Common myeloid progenitor, CD34-positive (primary cell): ENCODE data around the gene RABGEF1.
A peak's percentile ranks its signal among the peaks of the same experiment; 100 is the strongest.
"Not testable (repeated sequence)": the region's sequence is repeated elsewhere in the genome, so short reads cannot be mapped to it uniquely, and the experiment has no call there.

Source experiments
- CTCF ChIA-PET: fragments of 350-600 bp; sonication (Branson Sonifier 250); formaldehyde crosslinking; loops from one replicate; lab custom pipeline; 2021; ENCODE audit warnings: antibody characterized with exemption; lab: Charles Lee
- POLR2A ChIA-PET: fragments of 350-600 bp; sonication (Branson Sonifier 250); formaldehyde crosslinking; loops from one replicate; lab custom pipeline; 2021; ENCODE audit warnings: antibody characterized with exemption; lab: Charles Lee
- DNase-seq, 3 donors: peaks; one replicate each; pipeline versions ENCODE4 v3.0.0 to v3.0.0-alpha.2; 2013
- H3K27ac ChIP-seq, 2 experiments: 1 replicate in 1 of 2; 2 replicates in 1 of 2; pipeline ENCODE4 v1.7.0; 2013; ENCODE audit warnings: inconsistent platforms in 2 of 2, low read length in 2 of 2, mild to moderate bottlenecking in 2 of 2, low read depth in 1 of 2, moderate library complexity in 1 of 2; ENCODE audit not compliant: severe bottlenecking in 2 of 2, insufficient read depth in 1 of 2, poor library complexity in 1 of 2
- H3K27me3 ChIP-seq, 5 experiments: replicated peaks in 2 of 5; 1 replicate in 3 of 5; 2 replicates in 2 of 5; pipeline versions ENCODE4 v1.6.1 to v1.7.0; 2013; ENCODE audit warnings: low read length in 4 of 5, mild to moderate bottlenecking in 2 of 5, moderate library complexity in 2 of 5, inconsistent platforms in 1 of 5; ENCODE audit not compliant: insufficient read depth in 5 of 5, control insufficient read depth in 4 of 5
- H3K36me3 ChIP-seq, 4 experiments: 1 replicate in 2 of 4; 2 replicates in 2 of 4; pipeline versions ENCODE4 v1.6.1 to v1.7.0; 2013; ENCODE audit warnings: low read length in 3 of 4, control low read depth in 1 of 4, mild to moderate bottlenecking in 1 of 4; ENCODE audit not compliant: control insufficient read depth in 4 of 4, insufficient read depth in 4 of 4
- H3K4me1 ChIP-seq, 4 experiments: 1 replicate in 3 of 4; 2 replicates in 1 of 4; pipeline versions ENCODE4 v1.6.1 to v1.7.1; 2013; ENCODE audit warnings: low read length in 3 of 4, mild to moderate bottlenecking in 3 of 4, control low read depth in 1 of 4, inconsistent platforms in 1 of 4, moderate library complexity in 1 of 4; ENCODE audit not compliant: control insufficient read depth in 4 of 4, insufficient read depth in 4 of 4; ENCODE audit errors: control extremely low read depth in 1 of 4
- H3K4me3 ChIP-seq, 7 experiments: 1 replicate in 4 of 7; 2 replicates in 3 of 7; pipeline versions ENCODE4 v1.5.1 to v1.7.0; 2013; ENCODE audit warnings: mild to moderate bottlenecking in 7 of 7, low read length in 6 of 7, moderate library complexity in 6 of 7, inconsistent platforms in 2 of 7, low read depth in 2 of 7, control low read depth in 1 of 7; ENCODE audit not compliant: insufficient read depth in 4 of 7, control insufficient read depth in 1 of 7; ENCODE audit errors: extremely low read depth in 1 of 7
- H3K9me3 ChIP-seq, 5 experiments: 1 replicate in 4 of 5; 2 replicates in 1 of 5; pipeline versions ENCODE4 v1.6.1 to v1.7.1; 2013; ENCODE audit warnings: low read length in 4 of 5, mild to moderate bottlenecking in 2 of 5, inconsistent platforms in 1 of 5, low read depth in 1 of 5, moderate library complexity in 1 of 5; ENCODE audit not compliant: control insufficient read depth in 4 of 5, insufficient read depth in 2 of 5; ENCODE audit errors: control extremely low read depth in 1 of 5
- WGBS: methylation state at CpG from one replicate; pipeline ENCODE4 v1.1.5; 2013; ENCODE audit not compliant: insufficient coverage; 5-methylcytosine and 5-hydroxymethylcytosine counted together

Gene RABGEF1

DNA sequence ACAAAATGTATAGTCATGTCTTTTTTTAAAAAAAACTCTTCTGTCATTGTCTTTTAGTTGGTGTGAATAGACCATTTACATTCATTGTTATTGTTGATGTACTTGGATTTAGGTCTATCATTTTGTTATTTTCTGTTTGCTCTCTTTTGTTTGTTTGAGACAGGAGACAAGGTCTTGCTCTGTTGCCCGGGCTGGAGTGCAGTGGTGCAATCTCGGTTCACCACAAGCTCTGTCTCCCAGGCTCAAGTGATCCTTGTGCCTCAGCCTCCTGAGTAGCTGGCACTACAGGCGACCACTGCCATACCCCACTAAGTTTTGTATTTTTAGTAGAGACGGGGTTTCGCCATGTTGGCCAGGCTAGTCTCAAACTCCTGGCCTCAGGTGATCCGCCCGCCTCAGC is 23.9 kb upstream of the RABGEF1 start:
- WGBS, result 93% methylated on average over 5 of the region's 7 CpGs
- POLR2A ChIA-PET, result not testable (repeated sequence)

DNA sequence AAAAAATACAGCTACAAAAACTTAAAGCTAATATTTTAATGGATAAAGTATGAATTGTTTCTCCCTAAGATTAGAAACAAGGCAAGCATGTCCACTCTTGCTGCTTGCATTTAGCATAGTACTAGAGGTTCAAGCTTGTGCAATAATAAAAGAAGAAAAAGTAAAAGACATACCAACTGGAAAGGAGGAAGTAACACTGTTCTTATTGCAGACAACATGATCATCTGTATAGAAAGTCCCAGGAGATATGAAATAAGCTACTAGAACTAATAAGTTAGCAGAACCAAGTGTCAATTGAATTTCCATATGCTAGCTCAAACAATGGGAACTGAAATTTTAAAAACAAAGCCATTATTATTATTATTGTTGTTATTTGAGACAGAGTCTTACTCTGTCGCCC is 20.0 kb upstream of the RABGEF1 start:
- DNase-seq, result no peak
- H3K9me3 ChIP-seq, result peaks cover 0 to 9% (median 4%) of the 10 kb centered on the region in 5 experiments
- ChIA-PET POLR2A (interaction anchor here (0.6 kb wide), 1 partner anchor 9 kb away, joined by 7 read pairs; no protein-coding TSS in a partner anchor), CTCF (interaction anchor here (0.9 kb wide), 1 partner anchor 14 kb away, joined by 3 read pairs; no protein-coding TSS in a partner anchor)
- H3K4me1 ChIP-seq, result no peaks in the 10 kb centered on the region
- no peak overlapping the region for H3K4me3 ChIP-seq
- peaks cover 0 to 11% (median 5%) of the 10 kb centered on the region in 4 experiments for H3K36me3 ChIP-seq
- H3K27me3 ChIP-seq, result no peaks in the 10 kb centered on the region
- H3K27ac ChIP-seq, result no peak overlapping the region
- no CpG with 5 or more reads among the region's 1 CpG for WGBS

More for the DNA sequence above, 23.9 kb upstream of the RABGEF1 start:
- H3K4me1 ChIP-seq, DNase-seq, H3K27me3 ChIP-seq, H3K4me3 ChIP-seq, H3K27ac ChIP-seq, CTCF ChIA-PET: not testable (repeated sequence)
- H3K36me3 ChIP-seq, result peaks cover 2 to 24% (median 3%) of the 10 kb centered on the region in 4 experiments
- H3K9me3 ChIP-seq, result peaks cover 0 to 14% (median 3%) of the 10 kb centered on the region in 5 experiments

DNA sequence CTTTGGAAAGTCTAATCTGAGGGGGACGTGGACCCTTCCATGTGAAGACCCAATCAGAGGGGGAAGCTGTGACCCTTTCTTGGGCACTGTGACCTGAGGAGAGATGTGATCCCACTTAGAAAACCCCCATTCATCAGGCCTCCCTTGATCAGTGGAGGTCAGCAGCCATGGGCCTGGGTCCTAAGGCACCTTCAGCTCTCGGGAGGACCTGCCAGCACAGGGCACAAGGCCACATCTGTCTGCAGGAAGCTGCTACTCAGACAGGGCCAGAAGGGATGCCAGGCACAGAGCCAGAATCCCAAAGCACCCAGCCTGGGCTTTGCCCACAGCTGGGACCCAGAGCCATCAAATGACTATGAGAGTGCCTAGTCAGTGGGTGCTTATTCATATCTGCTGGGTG is 14.7 kb upstream of the RABGEF1 start:
- ChIA-PET POLR2A (no interaction called here), CTCF (interaction anchor here (1.1 kb wide), 1 partner anchor 8 kb away, joined by 3 read pairs; no protein-coding TSS in a partner anchor)
- Histone ChIP-seq H3K36me3 (peaks cover 0 to 13% (median 8%) of the 10 kb centered on the region in 4 experiments), H3K27ac (no peak overlapping the region), H3K4me3 (no peak overlapping the region), H3K9me3 (peaks cover 0 to 10% (median 5%) of the 10 kb centered on the region in 5 experiments), H3K4me1 (no peaks in the 10 kb centered on the region), H3K27me3 (no peaks in the 10 kb centered on the region)
- 92% methylated on average over 2 of the region's 2 CpGs for WGBS
- DNase-seq, result no peak

GRCh38 chr7:66727058-66727457 is 13.5 kb upstream of the RABGEF1 start:
- no peak for DNase-seq
- Histone ChIP-seq H3K4me3 (no peak overlapping the region), H3K4me1 (no peaks in the 10 kb centered on the region), H3K36me3 (peaks cover 0 to 13% (median 8%) of the 10 kb centered on the region in 4 experiments), H3K9me3 (peaks cover 0 to 10% (median 5%) of the 10 kb centered on the region in 5 experiments), H3K27ac (no peak overlapping the region), H3K27me3 (no peaks in the 10 kb centered on the region)
- WGBS, result 94% methylated on average over 2 of the region's 3 CpGs
- ChIA-PET CTCF (interaction anchor here (0.6 kb wide), 1 partner anchor 25 kb away, joined by 3 read pairs; no protein-coding TSS in a partner anchor), POLR2A (no interaction called here)

DNA sequence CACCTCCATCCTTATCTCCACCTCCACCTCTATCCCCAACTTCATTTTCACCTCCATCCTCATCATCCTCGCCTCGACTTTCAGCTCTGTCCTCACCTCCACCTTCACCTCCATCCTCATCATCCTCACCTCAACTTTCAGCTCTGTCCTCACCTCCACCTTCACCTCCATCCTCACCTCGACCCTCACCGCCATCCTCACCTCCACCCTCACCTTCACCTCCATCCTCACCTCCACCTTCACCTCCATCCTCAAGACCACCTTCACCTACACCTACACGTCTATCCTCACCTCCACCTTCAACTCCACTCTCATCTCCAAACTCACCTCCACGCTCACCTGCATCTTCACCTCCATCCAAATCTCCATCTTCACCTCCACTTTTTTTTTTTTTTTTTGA is 12.0 kb upstream of the RABGEF1 start:
- Histone ChIP-seq H3K36me3 (peaks cover 0 to 9% (median 5%) of the 10 kb centered on the region in 4 experiments), H3K4me3 (no peak overlapping the region), H3K27me3 (no peaks in the 10 kb centered on the region), H3K27ac (no peak overlapping the region), H3K9me3 (peaks cover 0 to 7% (median 5%) of the 10 kb centered on the region in 5 experiments), H3K4me1 (no peaks in the 10 kb centered on the region)
- ChIA-PET POLR2A (no interaction called here), CTCF (no interaction called here)
- peak in 2 of 3 donors; percentile 14 to 17 for DNase-seq
- WGBS, result 97% methylated on average over 6 of the region's 6 CpGs

GRCh38 chr7:66729274-66729673 is 11.3 kb upstream of the RABGEF1 start:
- H3K4me1 ChIP-seq, result no peaks in the 10 kb centered on the region
- H3K36me3 ChIP-seq, result peaks cover 0 to 9% (median 5%) of the 10 kb centered on the region in 4 experiments
- DNase-seq, result no peak
- ChIA-PET POLR2A (no interaction called here), CTCF (no interaction called here)
- WGBS, result 97% methylated on average over 3 of the region's 3 CpGs
- H3K27me3 ChIP-seq, result no peaks in the 10 kb centered on the region
- H3K9me3 ChIP-seq, result peaks cover 0 to 7% (median 5%) of the 10 kb centered on the region in 5 experiments
- no peak overlapping the region for H3K27ac ChIP-seq
- no peak overlapping the region for H3K4me3 ChIP-seq

GRCh38 chr7:66731986-66732385 is 8.5 kb upstream of the RABGEF1 start:
- ChIA-PET POLR2A (no interaction called here), CTCF (no interaction called here)
- peaks cover 0 to 10% (median 2%) of the 10 kb centered on the region in 4 experiments for H3K36me3 ChIP-seq
- peaks cover 2 to 9% (median 4%) of the 10 kb centered on the region in 5 experiments for H3K9me3 ChIP-seq
- 97% methylated on average over 7 of the region's 11 CpGs for WGBS
- no peak for DNase-seq
- H3K27ac ChIP-seq, result no peak overlapping the region
- no peaks in the 10 kb centered on the region for H3K27me3 ChIP-seq
- no peaks in the 10 kb centered on the region for H3K4me1 ChIP-seq
- no peak overlapping the region for H3K4me3 ChIP-seq
